Measurements from ENCODE around the gene RPUSD1.

- TF ChIP-seq CTCF (IDR thresholded peaks at IDR 0.05; ENCODE audit: extremely low read depth in 1 of 2, insufficient read depth in 1 of 2, low read depth in 1 of 2, low read length in 2 of 2) = no peak
- TF ChIP-seq MYC (IDR thresholded peaks at IDR 0.05; ENCODE audit: low read depth, low read length) = no peak
- no peak for TF ChIP-seq POLR2A (IDR thresholded peaks at IDR 0.05; ENCODE audit: low read depth, low read length)
- TF ChIP-seq EZH2 (IDR thresholded peaks at IDR 0.05; ENCODE audit: borderline replicate concordance, low read depth, low read length, severe bottlenecking) = no peak
- TF ChIP-seq MAX (IDR thresholded peaks at IDR 0.05; ENCODE audit: insufficient read depth, insufficient read length) = no peak
- no peak for TF ChIP-seq POLR2AphosphoS5 (IDR thresholded peaks at IDR 0.05; ENCODE audit: insufficient read depth, low read depth, low read length)
Observed at GRCh38 chr16:750485-750884, 37.7 kb downstream of the RPUSD1 start.
